A549 treated with CpdA at 1 μM for 4 hours (cell line): Measurements from ENCODE around the gene MOK. TPM values are rescaled to one million over a fixed set of nuclear protein-coding genes. Genes with fewer than 3 reads are reported as not detected.

Experiments used
- total RNA-seq: library from RNA; stranded (reverse); fragments of 200-300 nt; extraction: Qiagen RNA extraction; gene quantifications from 5 replicates; pipeline ENCODE4 v1.2.3, GENCODE V29; 2022; ENCODE audit warnings: low read depth

Gene MOK, protein sequence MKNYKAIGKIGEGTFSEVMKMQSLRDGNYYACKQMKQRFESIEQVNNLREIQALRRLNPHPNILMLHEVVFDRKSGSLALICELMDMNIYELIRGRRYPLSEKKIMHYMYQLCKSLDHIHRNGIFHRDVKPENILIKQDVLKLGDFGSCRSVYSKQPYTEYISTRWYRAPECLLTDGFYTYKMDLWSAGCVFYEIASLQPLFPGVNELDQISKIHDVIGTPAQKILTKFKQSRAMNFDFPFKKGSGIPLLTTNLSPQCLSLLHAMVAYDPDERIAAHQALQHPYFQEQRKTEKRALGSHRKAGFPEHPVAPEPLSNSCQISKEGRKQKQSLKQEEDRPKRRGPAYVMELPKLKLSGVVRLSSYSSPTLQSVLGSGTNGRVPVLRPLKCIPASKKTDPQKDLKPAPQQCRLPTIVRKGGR
- 22.5 to 30.9 TPM (median 25.5 TPM) in 5 replicates for total RNA-seq

DNA sequence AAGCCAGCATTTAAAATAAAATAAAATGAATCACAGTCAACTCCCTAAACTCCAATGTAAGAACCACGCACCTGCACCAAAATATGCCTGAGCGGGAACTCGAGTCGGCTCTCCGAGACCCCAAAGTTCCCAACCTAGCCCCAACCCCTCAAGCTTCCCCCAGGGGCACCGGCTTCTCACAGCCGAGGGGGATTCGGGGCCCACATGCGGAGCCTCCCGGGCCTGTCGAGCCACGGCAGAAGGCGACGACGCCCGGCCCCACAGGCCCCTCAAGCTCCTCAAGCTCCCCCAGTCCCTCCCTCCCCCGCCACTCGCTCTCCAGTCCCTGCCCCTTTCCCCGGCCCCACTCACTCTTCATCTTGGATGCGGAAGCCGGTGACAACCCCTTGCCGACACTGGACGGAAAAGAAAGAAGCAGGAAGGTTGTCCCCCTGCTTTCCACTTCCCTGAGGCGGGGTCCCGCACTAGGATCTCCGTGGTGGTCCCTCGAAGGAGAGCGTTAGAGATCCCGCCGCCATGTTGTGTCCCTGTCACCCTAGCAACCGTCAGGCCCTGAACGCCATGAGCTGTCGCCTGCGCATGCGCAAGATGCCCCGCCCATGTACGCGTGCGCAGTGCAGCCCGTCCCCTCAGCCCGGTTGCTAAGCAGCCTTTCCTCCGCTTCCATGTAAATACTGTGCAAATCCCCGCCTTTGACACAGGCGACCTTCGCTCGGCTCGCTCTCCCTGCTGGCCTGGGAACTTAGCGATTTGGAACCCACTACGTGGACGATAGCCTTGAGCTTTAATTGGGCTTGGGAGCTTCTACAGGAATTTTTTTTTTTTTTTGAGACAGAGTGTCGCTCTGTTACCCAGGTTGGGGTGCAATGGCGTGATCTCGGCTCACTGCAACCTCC is at the start of gene MOK:
Gene MOK (minus strand): TSS at position 554 of the 896 bp plus-strand sequence. CDS start 196 bp downstream, at position 358.

DNA sequence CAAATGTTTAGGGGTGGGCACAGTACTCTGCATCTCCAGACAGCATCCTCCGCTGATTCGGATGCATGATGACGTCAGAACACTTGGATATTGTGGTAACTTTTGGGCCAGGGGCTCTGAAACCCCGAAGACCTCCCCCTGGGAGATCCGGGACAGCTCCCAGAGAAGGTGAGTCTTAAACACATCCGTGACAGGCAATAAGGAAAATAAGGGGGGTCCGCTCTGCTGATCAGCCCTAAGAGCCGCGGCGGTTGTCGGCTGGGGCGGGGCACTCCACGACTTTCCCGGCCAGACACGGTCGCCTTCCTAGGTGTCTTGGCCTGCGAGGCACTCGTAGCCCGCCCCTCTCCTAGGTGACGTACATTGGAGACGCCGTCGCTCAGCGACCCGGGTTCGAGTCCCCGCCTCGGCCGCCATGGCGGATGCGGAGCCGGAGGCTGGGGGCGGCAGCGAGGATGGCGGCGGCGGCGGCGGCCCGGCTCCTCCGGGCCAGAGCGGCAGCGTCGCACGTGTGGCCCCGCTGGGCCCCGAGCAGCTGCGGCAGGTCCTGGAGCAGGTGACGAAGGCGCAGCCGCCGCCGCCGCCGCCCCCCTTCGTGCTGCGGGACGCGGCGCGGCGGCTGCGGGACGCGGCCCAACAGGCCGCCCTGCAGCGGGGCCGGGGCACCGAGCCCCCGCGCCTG is 14.5 kb upstream of the MOK start, which contains the start of gene ZNF839:
Gene ZNF839 (plus strand): TSS at position 396 of the 682 bp plus-strand sequence. CDS start 20 bp downstream, at position 416.

Other genes starting within 250 kb of the MOK start
- gene HSP90AA1, start 218.1 kb downstream of the MOK start, total RNA-seq: 890 to 1,306 TPM (median 934 TPM) in 5 replicates
- 21.8 to 23.6 TPM (median 22.5 TPM) in 5 replicates for gene WDR20, start 165.3 kb downstream of the MOK start, total RNA-seq
- 5.3 to 6.7 TPM (median 5.8 TPM) in 5 replicates for gene ZNF839, start 14.6 kb upstream of the MOK start, total RNA-seq
- 55.0 to 61.5 TPM (median 59.1 TPM) in 5 replicates for gene CINP, start 57.7 kb upstream of the MOK start, total RNA-seq
- 6.1 to 9.1 TPM (median 8.0 TPM) in 5 replicates for gene TECPR2, start 57.8 kb upstream of the MOK start, total RNA-seq
- 4.4 to 13.2 TPM (median 9.6 TPM) in 5 replicates for gene ANKRD9, start 204.6 kb upstream of the MOK start, total RNA-seq